ENCODE results near the gene QKI. TPM values are rescaled to one million over a fixed set of nuclear protein-coding genes. Genes with fewer than 3 reads are reported as not detected.

QKI gene
- total RNA-seq, 2 experiments from 2014 or later = 58.0 to 59.7 TPM

GRCh38 chr6:163608204-163608644 lies 193.7 kb downstream of the QKI start:
- no peaks in the 10 kb centered on the region for H3K36me3 Mint-ChIP-seq
- H3K27ac Mint-ChIP-seq = no peak overlapping the region
- H3K27me3 Mint-ChIP-seq = peaks cover 7% of the 10 kb centered on the region
- no peaks in the 10 kb centered on the region for H3K4me1 Mint-ChIP-seq
- no peak overlapping the region for H3K4me3 Mint-ChIP-seq
- no peaks in the 10 kb centered on the region for H3K9me3 Mint-ChIP-seq
- no peak for DNase-seq

GRCh38 chr6:163612200-163612599 lies 197.7 kb downstream of the QKI start:
- Mint-ChIP-seq H3K4me3 (no peak overlapping the region), H3K36me3 (no peaks in the 10 kb centered on the region), H3K27me3 (peaks cover 5% of the 10 kb centered on the region), H3K9me3 (no peaks in the 10 kb centered on the region), H3K27ac (no peak overlapping the region), H3K4me1 (no peaks in the 10 kb centered on the region)
- DNase-seq = no peak

GRCh38 chr6:163613025-163613424 lies 198.5 kb downstream of the QKI start:
- DNase-seq = no peak
- Mint-ChIP-seq H3K36me3 (no peaks in the 10 kb centered on the region), H3K27me3 (peaks cover 5% of the 10 kb centered on the region), H3K4me3 (no peak overlapping the region), H3K9me3 (no peaks in the 10 kb centered on the region), H3K4me1 (no peaks in the 10 kb centered on the region), H3K27ac (no peak overlapping the region)

- Mint-ChIP-seq H3K36me3 (no peaks in the 10 kb centered on the region), H3K27ac (no peak overlapping the region), H3K9me3 (no peaks in the 10 kb centered on the region), H3K4me1 (no peaks in the 10 kb centered on the region), H3K27me3 (peaks cover 5% of the 10 kb centered on the region), H3K4me3 (no peak overlapping the region)
- DNase-seq = no peak
Observed at GRCh38 chr6:163613668-163614067, 199.2 kb downstream of the QKI start.

GRCh38 chr6:163616452-163616851 lies 201.9 kb downstream of the QKI start:
- H3K27ac Mint-ChIP-seq = no peak overlapping the region
- no peaks in the 10 kb centered on the region for H3K4me1 Mint-ChIP-seq
- H3K36me3 Mint-ChIP-seq = no peaks in the 10 kb centered on the region
- no peak for DNase-seq
- peaks cover 5% of the 10 kb centered on the region for H3K27me3 Mint-ChIP-seq
- no peak overlapping the region for H3K4me3 Mint-ChIP-seq
- no peaks in the 10 kb centered on the region for H3K9me3 Mint-ChIP-seq

GRCh38 chr6:163617549-163617948 lies 203.0 kb downstream of the QKI start:
- Mint-ChIP-seq H3K4me3 (no peak overlapping the region), H3K4me1 (no peaks in the 10 kb centered on the region), H3K27me3 (peaks cover 5% of the 10 kb centered on the region), H3K27ac (no peak overlapping the region), H3K36me3 (no peaks in the 10 kb centered on the region), H3K9me3 (no peaks in the 10 kb centered on the region)
- no peak for DNase-seq

GRCh38 chr6:163620101-163620500 lies 205.6 kb downstream of the QKI start:
- H3K36me3 Mint-ChIP-seq = no peaks in the 10 kb centered on the region
- no peak for DNase-seq
- no peak overlapping the region for H3K27ac Mint-ChIP-seq
- no peak overlapping the region for H3K4me3 Mint-ChIP-seq
- no peaks in the 10 kb centered on the region for H3K4me1 Mint-ChIP-seq
- no peaks in the 10 kb centered on the region for H3K27me3 Mint-ChIP-seq
- no peaks in the 10 kb centered on the region for H3K9me3 Mint-ChIP-seq

- H3K4me1 Mint-ChIP-seq = no peaks in the 10 kb centered on the region
- no peaks in the 10 kb centered on the region for H3K9me3 Mint-ChIP-seq
- no peak overlapping the region for H3K4me3 Mint-ChIP-seq
- no peak overlapping the region for H3K27ac Mint-ChIP-seq
- no peaks in the 10 kb centered on the region for H3K27me3 Mint-ChIP-seq
- no peaks in the 10 kb centered on the region for H3K36me3 Mint-ChIP-seq
- DNase-seq = no peak
Observed at GRCh38 chr6:163620670-163621330, 206.3 kb downstream of the QKI start.

- Mint-ChIP-seq H3K36me3 (no peaks in the 10 kb centered on the region), H3K9me3 (no peaks in the 10 kb centered on the region), H3K27ac (no peak overlapping the region), H3K27me3 (peaks cover 18% of the 10 kb centered on the region), H3K4me1 (no peaks in the 10 kb centered on the region), H3K4me3 (no peak overlapping the region)
- no peak for DNase-seq
Observed at GRCh38 chr6:163625265-163625664, 210.7 kb downstream of the QKI start.

- H3K27ac Mint-ChIP-seq = no peak overlapping the region
- H3K9me3 Mint-ChIP-seq = no peaks in the 10 kb centered on the region
- no peaks in the 10 kb centered on the region for H3K36me3 Mint-ChIP-seq
- no peak overlapping the region for H3K4me3 Mint-ChIP-seq
- H3K4me1 Mint-ChIP-seq = no peaks in the 10 kb centered on the region
- peaks cover 23% of the 10 kb centered on the region for H3K27me3 Mint-ChIP-seq
- no peak for DNase-seq
Observed at GRCh38 chr6:163626073-163626867, 211.8 kb downstream of the QKI start.

GRCh38 chr6:163627274-163628062 lies 212.9 kb downstream of the QKI start:
- Mint-ChIP-seq H3K4me3 (no peak overlapping the region), H3K36me3 (no peaks in the 10 kb centered on the region), H3K9me3 (no peaks in the 10 kb centered on the region), H3K27ac (no peak overlapping the region), H3K27me3 (peaks cover 30% of the 10 kb centered on the region), H3K4me1 (no peaks in the 10 kb centered on the region)
- no peak for DNase-seq
